Duodenal mucosa (tissue), 2 donors: ENCODE results near the gene RAE1.

Source experiments
- H3K27ac ChIP-seq: one replicate; pipeline ENCODE4 v1.7.0; 2013; ENCODE audit warnings: low read depth, low read length
- H3K27me3 ChIP-seq, 2 donors: one replicate each; pipeline ENCODE4 v1.7.0; 2013; ENCODE audit warnings: low read length in 2 of 2, control low read depth in 1 of 2; ENCODE audit not compliant: insufficient read depth in 2 of 2, control insufficient read depth in 1 of 2
- H3K36me3 ChIP-seq, 2 donors: one replicate each; pipeline ENCODE4 v1.7.0; 2013; ENCODE audit warnings: low read length in 2 of 2, control low read depth in 1 of 2; ENCODE audit not compliant: insufficient read depth in 2 of 2, control insufficient read depth in 1 of 2
- H3K4me1 ChIP-seq, 2 donors: one replicate each; pipeline ENCODE4 v1.7.0; 2013; ENCODE audit warnings: low read length in 2 of 2, control low read depth in 1 of 2; ENCODE audit not compliant: insufficient read depth in 2 of 2, control insufficient read depth in 1 of 2
- H3K4me3 ChIP-seq, 2 donors: one replicate each; pipeline ENCODE4 v1.7.0; 2013; ENCODE audit warnings: low read length in 2 of 2, low read depth in 1 of 2
- H3K9ac ChIP-seq, 2 donors: one replicate each; pipeline ENCODE4 v1.7.0; 2013; ENCODE audit warnings: low read length in 2 of 2, low read depth in 1 of 2
- H3K9me3 ChIP-seq, 2 donors: one replicate each; pipeline ENCODE4 v1.7.0; 2013; ENCODE audit warnings: low read length in 2 of 2, control low read depth in 1 of 2; ENCODE audit not compliant: control insufficient read depth in 1 of 2

Gene RAE1

GRCh38 chr20:57351042-57351783 is at the start of gene RAE1:
TSS of gene RAE1 (plus strand) at chr20:57351255. CDS start at chr20:57354039, 2,784 bp downstream.
- Histone ChIP-seq H3K27ac (peak within 1 kb of the TSS; percentile 71), H3K9ac (peak within 1 kb of the TSS; percentile 74 to 84), H3K4me3 (peak within 1 kb of the TSS; percentile 98 to 99), H3K9me3 (no peaks in the 10 kb centered on the region), H3K36me3 (peaks cover 20 to 31% of the 10 kb centered on the region in 2 donors), H3K4me1 (peaks cover 12 to 16% of the 10 kb centered on the region in 2 donors), H3K27me3 (no peaks in the 10 kb centered on the region)

GRCh38 chr20:57306747-57307146 is 44.3 kb upstream of the RAE1 start:
- no peaks in the 10 kb centered on the region for H3K4me1 ChIP-seq
- H3K36me3 ChIP-seq: no peaks in the 10 kb centered on the region
- no peaks in the 10 kb centered on the region for H3K9me3 ChIP-seq
- H3K27ac ChIP-seq: no peak overlapping the region
- no peak overlapping the region for H3K9ac ChIP-seq
- H3K4me3 ChIP-seq: no peak overlapping the region
- H3K27me3 ChIP-seq: peaks cover 0 to 3% of the 10 kb centered on the region in 2 donors

GRCh38 chr20:57308451-57309271 is 42.4 kb upstream of the RAE1 start:
- Histone ChIP-seq H3K4me3 (no peak overlapping the region), H3K4me1 (no peaks in the 10 kb centered on the region), H3K27ac (no peak overlapping the region), H3K9me3 (no peaks in the 10 kb centered on the region), H3K36me3 (no peaks in the 10 kb centered on the region), H3K9ac (no peak overlapping the region), H3K27me3 (no peaks in the 10 kb centered on the region)

GRCh38 chr20:57309544-57310115 is 41.4 kb upstream of the RAE1 start:
- H3K27ac ChIP-seq: no peak overlapping the region
- H3K27me3 ChIP-seq: no peaks in the 10 kb centered on the region
- no peaks in the 10 kb centered on the region for H3K9me3 ChIP-seq
- no peaks in the 10 kb centered on the region for H3K36me3 ChIP-seq
- no peak overlapping the region for H3K4me3 ChIP-seq
- H3K9ac ChIP-seq: no peak overlapping the region
- no peaks in the 10 kb centered on the region for H3K4me1 ChIP-seq

- Histone ChIP-seq H3K27me3 (peaks cover 0 to 4% of the 10 kb centered on the region in 2 donors), H3K36me3 (no peaks in the 10 kb centered on the region), H3K9me3 (no peaks in the 10 kb centered on the region), H3K4me1 (no peaks in the 10 kb centered on the region), H3K4me3 (no peak overlapping the region), H3K9ac (no peak overlapping the region), H3K27ac (no peak overlapping the region)
Observed at GRCh38 chr20:57310821-57311514, 40.1 kb upstream of the RAE1 start.

GRCh38 chr20:57312138-57312537 is 38.9 kb upstream of the RAE1 start:
- H3K27me3 ChIP-seq: peaks cover 0 to 4% of the 10 kb centered on the region in 2 donors

GRCh38 chr20:57313230-57313629 is 37.8 kb upstream of the RAE1 start:
- peaks cover 0 to 4% of the 10 kb centered on the region in 2 donors for H3K27me3 ChIP-seq
- H3K4me1 ChIP-seq: no peaks in the 10 kb centered on the region
- H3K9me3 ChIP-seq: no peaks in the 10 kb centered on the region
- H3K36me3 ChIP-seq: no peaks in the 10 kb centered on the region
- H3K4me3 ChIP-seq: no peak overlapping the region
- no peak overlapping the region for H3K9ac ChIP-seq
- no peak overlapping the region for H3K27ac ChIP-seq

More at GRCh38 chr20:57312138-57312537, 38.9 kb upstream of the RAE1 start:
- no peaks in the 10 kb centered on the region for H3K36me3 ChIP-seq
- no peak overlapping the region for H3K27ac ChIP-seq
- no peaks in the 10 kb centered on the region for H3K4me1 ChIP-seq
- no peak overlapping the region for H3K9ac ChIP-seq
- H3K9me3 ChIP-seq: no peaks in the 10 kb centered on the region
- H3K4me3 ChIP-seq: no peak overlapping the region

GRCh38 chr20:57313951-57314350 is 37.1 kb upstream of the RAE1 start:
- Histone ChIP-seq H3K27me3 (peaks cover 0 to 4% of the 10 kb centered on the region in 2 donors), H3K4me1 (no peaks in the 10 kb centered on the region), H3K4me3 (no peak overlapping the region), H3K36me3 (no peaks in the 10 kb centered on the region), H3K9me3 (no peaks in the 10 kb centered on the region), H3K27ac (no peak overlapping the region), H3K9ac (no peak overlapping the region)

- Histone ChIP-seq H3K27ac (no peak overlapping the region), H3K9ac (no peak overlapping the region), H3K4me1 (no peaks in the 10 kb centered on the region), H3K9me3 (no peaks in the 10 kb centered on the region), H3K36me3 (no peaks in the 10 kb centered on the region), H3K4me3 (no peak overlapping the region), H3K27me3 (peaks cover 0 to 4% of the 10 kb centered on the region in 2 donors)
Observed at GRCh38 chr20:57315083-57315975, 35.7 kb upstream of the RAE1 start.
